ENCODE measurements around the gene RAB7B.

RAB7B gene

DNA sequence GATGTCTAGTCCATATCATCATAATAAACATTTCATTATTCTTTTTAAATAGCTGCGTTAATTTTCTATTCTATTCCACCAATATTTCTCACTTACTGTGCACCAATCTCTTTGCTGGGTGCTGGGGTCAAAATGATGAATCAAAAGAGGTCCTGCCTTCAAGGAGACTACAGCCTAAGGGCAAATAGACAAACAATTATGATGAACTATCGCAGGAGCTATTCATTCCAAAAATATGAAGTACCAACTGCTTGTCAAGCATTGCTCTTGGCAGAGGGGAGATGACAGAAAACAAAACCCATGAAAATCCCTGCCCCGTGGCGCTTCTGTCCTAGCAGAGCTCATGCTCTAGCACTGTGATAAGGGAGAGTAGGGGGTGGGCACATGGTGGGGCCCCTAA lies 31.1 kb downstream of the RAB7B start:
- Histone ChIP-seq H3K27me3 (replicated peaks in 2 of 5; ENCODE audit: control insufficient read depth in 4 of 5, insufficient read depth in 5 of 5, low read length in 4 of 5) (no peaks in the 10 kb centered on the region), H3K36me3 (ENCODE audit: control insufficient read depth in 4 of 4, insufficient read depth in 4 of 4, low read length in 3 of 4) (no peaks in the 10 kb centered on the region), H3K4me3 (ENCODE audit: control insufficient read depth in 1 of 7, extremely low read depth in 1 of 7, insufficient read depth in 4 of 7, low read depth in 2 of 7, low read length in 6 of 7) (no peak overlapping the region), H3K27ac (ENCODE audit: insufficient read depth in 1 of 2, low read depth in 1 of 2, low read length in 2 of 2, poor library complexity in 1 of 2, severe bottlenecking in 2 of 2) (no peak overlapping the region), H3K4me1 (ENCODE audit: control extremely low read depth in 1 of 4, control insufficient read depth in 4 of 4, insufficient read depth in 4 of 4, low read length in 3 of 4) (no peaks in the 10 kb centered on the region), H3K9me3 (ENCODE audit: control extremely low read depth in 1 of 5, control insufficient read depth in 4 of 5, insufficient read depth in 2 of 5, low read depth in 1 of 5, low read length in 4 of 5) (no peaks in the 10 kb centered on the region)
- ChIA-PET CTCF (interaction anchor here (1.3 to 3.2 kb wide), 2 partner anchors 10 to 53 kb away, joined by 4 to 26 read pairs; no protein-coding TSS in a partner anchor), POLR2A (no interaction called here)
- 97% methylated on average over 4 of the region's 4 CpGs for WGBS (ENCODE audit: insufficient coverage)
- no peak for DNase-seq

DNA sequence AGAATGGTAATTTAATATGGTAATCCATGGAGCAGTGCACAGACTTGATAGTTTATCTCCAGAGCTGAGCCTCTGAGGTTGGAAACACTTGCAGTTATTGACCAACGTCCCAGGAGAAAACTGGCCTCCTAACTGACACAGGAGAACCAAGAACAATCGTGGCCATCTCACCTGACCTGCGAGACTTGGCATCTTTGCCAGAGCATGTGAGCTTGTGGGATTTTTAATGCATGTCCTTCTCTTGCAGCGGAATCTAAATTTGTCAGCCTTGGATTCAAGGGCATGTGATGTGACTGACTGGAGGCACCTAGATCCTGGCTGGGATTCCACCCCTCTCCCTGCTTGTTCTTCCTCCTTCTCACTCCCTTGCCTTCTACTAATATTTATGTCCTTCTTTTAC lies 32.1 kb downstream of the RAB7B start:
- Histone ChIP-seq H3K4me1 (ENCODE audit: control extremely low read depth in 1 of 4, control insufficient read depth in 4 of 4, insufficient read depth in 4 of 4, low read length in 3 of 4) (no peaks in the 10 kb centered on the region), H3K27me3 (replicated peaks in 2 of 5; ENCODE audit: control insufficient read depth in 4 of 5, insufficient read depth in 5 of 5, low read length in 4 of 5) (no peaks in the 10 kb centered on the region), H3K36me3 (ENCODE audit: control insufficient read depth in 4 of 4, insufficient read depth in 4 of 4, low read length in 3 of 4) (no peaks in the 10 kb centered on the region), H3K4me3 (ENCODE audit: control insufficient read depth in 1 of 7, extremely low read depth in 1 of 7, insufficient read depth in 4 of 7, low read depth in 2 of 7, low read length in 6 of 7) (no peak overlapping the region), H3K27ac (ENCODE audit: insufficient read depth in 1 of 2, low read depth in 1 of 2, low read length in 2 of 2, poor library complexity in 1 of 2, severe bottlenecking in 2 of 2) (no peak overlapping the region), H3K9me3 (ENCODE audit: control extremely low read depth in 1 of 5, control insufficient read depth in 4 of 5, insufficient read depth in 2 of 5, low read depth in 1 of 5, low read length in 4 of 5) (no peaks in the 10 kb centered on the region)
- ChIA-PET POLR2A (interaction anchor here (0.5 kb wide), 1 partner anchor 185 kb away, joined by 7 read pairs; no protein-coding TSS in a partner anchor), CTCF (interaction anchor here (0.9 to 3.2 kb wide), 4 partner anchors 11 to 260 kb away, joined by 3 to 26 read pairs (median 4); no protein-coding TSS in a partner anchor)
- 95% methylated on average over 4 of the region's 4 CpGs for WGBS (ENCODE audit: insufficient coverage)
- DNase-seq = no peak

DNA sequence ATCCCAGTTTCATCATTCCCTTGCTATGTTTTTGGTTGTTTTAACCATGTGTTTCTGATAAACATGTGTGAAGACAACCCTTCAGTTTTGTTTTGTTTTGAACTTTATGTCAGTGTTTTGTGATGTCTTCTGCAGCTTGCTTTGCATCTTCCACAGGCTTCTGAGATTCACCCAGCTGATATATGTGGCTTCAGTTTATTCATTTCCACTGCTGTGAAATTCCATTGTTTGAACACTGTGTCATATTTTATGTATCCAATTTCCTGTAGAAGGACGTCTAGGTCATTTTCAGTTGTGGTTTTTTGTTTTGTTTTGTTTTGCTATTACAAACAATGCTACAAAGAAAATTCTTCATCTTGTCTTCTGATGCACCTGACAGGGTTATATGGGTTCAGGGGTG lies 32.7 kb downstream of the RAB7B start:
- H3K27me3 ChIP-seq (replicated peaks in 2 of 5; ENCODE audit: control insufficient read depth in 4 of 5, insufficient read depth in 5 of 5, low read length in 4 of 5) = no peaks in the 10 kb centered on the region
- ChIA-PET POLR2A (no interaction called here), CTCF (interaction anchor here (1.1 to 3.2 kb wide), 2 partner anchors 51 to 177 kb away, joined by 3 to 26 read pairs; no protein-coding TSS in a partner anchor)
- H3K4me3 ChIP-seq (ENCODE audit: control insufficient read depth in 1 of 7, extremely low read depth in 1 of 7, insufficient read depth in 4 of 7, low read depth in 2 of 7, low read length in 6 of 7) = no peak overlapping the region
- DNase-seq = no peak
- no CpG with 5 or more reads among the region's 1 CpG for WGBS (ENCODE audit: insufficient coverage)
- H3K27ac ChIP-seq (ENCODE audit: insufficient read depth in 1 of 2, low read depth in 1 of 2, low read length in 2 of 2, poor library complexity in 1 of 2, severe bottlenecking in 2 of 2) = no peak overlapping the region
- H3K9me3 ChIP-seq (ENCODE audit: control extremely low read depth in 1 of 5, control insufficient read depth in 4 of 5, insufficient read depth in 2 of 5, low read depth in 1 of 5, low read length in 4 of 5) = no peaks in the 10 kb centered on the region
- H3K4me1 ChIP-seq (ENCODE audit: control extremely low read depth in 1 of 4, control insufficient read depth in 4 of 4, insufficient read depth in 4 of 4, low read length in 3 of 4) = no peaks in the 10 kb centered on the region
- H3K36me3 ChIP-seq (ENCODE audit: control insufficient read depth in 4 of 4, insufficient read depth in 4 of 4, low read length in 3 of 4) = no peaks in the 10 kb centered on the region

DNA sequence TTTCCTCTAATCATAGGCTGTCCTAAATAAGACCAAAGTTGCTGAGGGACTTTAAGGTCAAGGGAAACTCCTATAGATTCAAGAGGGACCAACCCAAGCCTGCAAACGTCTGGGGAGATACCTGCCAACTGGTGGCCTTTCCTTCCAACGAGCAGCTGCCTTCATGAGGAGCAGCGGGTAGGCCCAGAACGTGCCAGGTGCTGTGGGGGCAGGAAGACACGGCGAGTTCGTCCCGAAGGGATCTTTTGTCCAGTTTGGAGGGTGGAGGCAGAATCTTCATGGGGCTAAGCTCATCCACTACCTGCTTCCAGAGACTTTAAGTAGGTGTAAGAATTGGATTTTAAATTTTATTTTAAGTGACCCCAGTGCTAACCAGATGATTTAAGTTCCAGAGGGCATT lies 34.0 kb downstream of the RAB7B start:
- Histone ChIP-seq H3K27ac (ENCODE audit: insufficient read depth in 1 of 2, low read depth in 1 of 2, low read length in 2 of 2, poor library complexity in 1 of 2, severe bottlenecking in 2 of 2) (no peak overlapping the region), H3K36me3 (ENCODE audit: control insufficient read depth in 4 of 4, insufficient read depth in 4 of 4, low read length in 3 of 4) (no peaks in the 10 kb centered on the region), H3K4me1 (ENCODE audit: control extremely low read depth in 1 of 4, control insufficient read depth in 4 of 4, insufficient read depth in 4 of 4, low read length in 3 of 4) (no peaks in the 10 kb centered on the region), H3K4me3 (ENCODE audit: control insufficient read depth in 1 of 7, extremely low read depth in 1 of 7, insufficient read depth in 4 of 7, low read depth in 2 of 7, low read length in 6 of 7) (no peak overlapping the region), H3K27me3 (replicated peaks in 2 of 5; ENCODE audit: control insufficient read depth in 4 of 5, insufficient read depth in 5 of 5, low read length in 4 of 5) (no peaks in the 10 kb centered on the region), H3K9me3 (ENCODE audit: control extremely low read depth in 1 of 5, control insufficient read depth in 4 of 5, insufficient read depth in 2 of 5, low read depth in 1 of 5, low read length in 4 of 5) (no peaks in the 10 kb centered on the region)
- DNase-seq = no peak
- WGBS (ENCODE audit: insufficient coverage) = 94% methylated on average over 8 of the region's 8 CpGs
- CTCF ChIA-PET = interaction anchor here (1.3 to 3.5 kb wide), 4 partner anchors 8 to 178 kb away, joined by 4 to 26 read pairs (median 12); no protein-coding TSS in a partner anchor
- POLR2A ChIA-PET = no interaction called here

DNA sequence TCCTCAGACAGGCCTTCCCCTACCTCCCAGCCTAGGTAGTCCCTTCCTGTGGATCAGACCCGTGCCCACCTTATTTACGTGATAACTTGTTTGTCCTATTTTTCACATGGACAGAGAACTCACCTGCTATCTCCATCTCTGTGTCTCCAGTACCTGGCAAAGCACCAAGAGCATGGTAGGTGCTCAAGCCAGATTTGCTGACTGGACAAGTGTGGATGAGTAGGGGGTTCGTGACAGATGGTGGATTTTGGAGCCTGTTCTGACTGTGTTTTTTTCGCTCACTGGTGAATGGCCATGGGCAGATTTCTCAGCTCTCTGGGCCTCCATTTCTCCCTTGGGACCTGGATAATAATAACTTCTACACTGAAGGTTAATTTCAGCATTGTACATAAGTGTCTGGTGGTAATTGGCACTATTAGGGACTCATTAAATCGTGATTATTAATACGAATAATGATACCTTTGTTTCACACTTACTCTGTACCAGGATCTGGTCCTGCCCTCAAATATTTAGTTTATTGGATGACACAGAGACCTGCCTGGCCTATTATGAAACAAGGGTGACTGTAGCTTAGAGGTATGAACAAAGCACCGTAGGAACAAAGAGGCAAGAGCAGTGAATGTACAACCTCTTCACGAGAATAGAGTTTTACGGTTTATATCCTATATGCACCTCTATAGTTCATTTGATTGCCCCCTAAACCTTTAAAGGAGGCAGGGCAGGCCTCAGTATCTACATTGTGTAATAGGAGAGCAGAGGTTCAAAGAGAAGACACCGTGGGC lies 35.5 kb downstream of the RAB7B start:
- no peak overlapping the region for H3K27ac ChIP-seq (ENCODE audit: insufficient read depth in 1 of 2, low read depth in 1 of 2, low read length in 2 of 2, poor library complexity in 1 of 2, severe bottlenecking in 2 of 2)
- no peaks in the 10 kb centered on the region for H3K9me3 ChIP-seq (ENCODE audit: control extremely low read depth in 1 of 5, control insufficient read depth in 4 of 5, insufficient read depth in 2 of 5, low read depth in 1 of 5, low read length in 4 of 5)
- CTCF ChIA-PET = interaction anchor here (1.3 to 3.5 kb wide), 4 partner anchors 9 to 53 kb away, joined by 3 to 19 read pairs (median 6); no protein-coding TSS in a partner anchor
- H3K27me3 ChIP-seq (replicated peaks in 2 of 5; ENCODE audit: control insufficient read depth in 4 of 5, insufficient read depth in 5 of 5, low read length in 4 of 5) = no peaks in the 10 kb centered on the region
- WGBS (ENCODE audit: insufficient coverage) = 83% methylated on average over 6 of the region's 10 CpGs
- no peaks in the 10 kb centered on the region for H3K36me3 ChIP-seq (ENCODE audit: control insufficient read depth in 4 of 4, insufficient read depth in 4 of 4, low read length in 3 of 4)
- POLR2A ChIA-PET = no interaction called here
- DNase-seq = no peak
- H3K4me1 ChIP-seq (ENCODE audit: control extremely low read depth in 1 of 4, control insufficient read depth in 4 of 4, insufficient read depth in 4 of 4, low read length in 3 of 4) = peaks cover 0 to 3% (median 0%) of the 10 kb centered on the region in 4 experiments
- no peak overlapping the region for H3K4me3 ChIP-seq (ENCODE audit: control insufficient read depth in 1 of 7, extremely low read depth in 1 of 7, insufficient read depth in 4 of 7, low read depth in 2 of 7, low read length in 6 of 7)

DNA sequence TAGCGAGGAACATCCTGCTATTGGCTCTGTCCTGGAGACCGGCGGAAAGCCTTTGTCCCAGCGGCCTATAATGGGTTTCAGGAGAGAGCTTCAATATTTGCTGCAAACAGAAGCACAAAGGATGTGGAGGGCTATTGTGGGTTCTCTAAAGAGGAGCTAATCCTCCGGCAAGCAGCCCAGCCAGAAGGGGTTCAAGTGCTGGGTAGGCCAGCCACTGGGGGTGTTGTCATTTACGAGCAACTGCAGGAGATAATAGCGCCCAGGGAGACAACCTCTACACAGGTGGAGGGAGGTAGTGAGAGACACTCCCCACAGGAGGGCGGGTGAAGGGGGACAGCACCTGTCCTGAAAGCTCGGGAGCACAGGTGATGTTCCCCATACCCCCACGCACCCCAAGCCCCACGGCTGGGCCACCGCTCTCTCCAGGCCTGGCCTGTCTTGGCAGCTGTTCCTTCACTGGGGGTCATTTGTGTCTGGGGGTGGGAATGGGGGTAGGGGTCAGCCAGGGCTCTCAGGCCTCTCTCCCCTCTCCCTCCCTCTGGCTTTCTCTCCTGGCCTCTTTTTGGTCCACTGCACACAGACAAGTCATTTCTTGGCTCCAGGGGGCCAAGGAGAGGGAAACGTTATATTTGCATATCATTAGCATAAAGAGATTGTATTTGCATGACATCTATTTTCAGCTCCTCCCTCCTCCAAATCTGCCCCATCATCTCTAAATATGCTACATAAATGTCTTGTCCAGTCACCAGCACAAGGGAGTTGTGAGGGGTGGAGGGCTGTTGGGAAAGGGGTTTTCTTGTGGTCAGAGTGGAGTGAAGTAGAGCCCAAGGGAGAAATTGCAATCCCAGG lies 37.9 kb downstream of the RAB7B start:
- no peaks in the 10 kb centered on the region for H3K9me3 ChIP-seq (ENCODE audit: control extremely low read depth in 1 of 5, control insufficient read depth in 4 of 5, insufficient read depth in 2 of 5, low read depth in 1 of 5, low read length in 4 of 5)
- peaks cover 0 to 21% (median 7%) of the 10 kb centered on the region in 4 experiments for H3K4me1 ChIP-seq (ENCODE audit: control extremely low read depth in 1 of 4, control insufficient read depth in 4 of 4, insufficient read depth in 4 of 4, low read length in 3 of 4)
- H3K4me3 ChIP-seq (ENCODE audit: control insufficient read depth in 1 of 7, extremely low read depth in 1 of 7, insufficient read depth in 4 of 7, low read depth in 2 of 7, low read length in 6 of 7) = no peak overlapping the region
- WGBS (ENCODE audit: insufficient coverage) = 98% methylated on average over 6 of the region's 13 CpGs
- no peak for DNase-seq
- H3K27ac ChIP-seq (ENCODE audit: insufficient read depth in 1 of 2, low read depth in 1 of 2, low read length in 2 of 2, poor library complexity in 1 of 2, severe bottlenecking in 2 of 2) = no peak overlapping the region
- POLR2A ChIA-PET = no interaction called here
- CTCF ChIA-PET = interaction anchor here (0.8 to 2.2 kb wide), 3 partner anchors 12 to 46 kb away, joined by 3 to 9 read pairs (median 6); no protein-coding TSS in a partner anchor
- no peaks in the 10 kb centered on the region for H3K27me3 ChIP-seq (replicated peaks in 2 of 5; ENCODE audit: control insufficient read depth in 4 of 5, insufficient read depth in 5 of 5, low read length in 4 of 5)
- no peaks in the 10 kb centered on the region for H3K36me3 ChIP-seq (ENCODE audit: control insufficient read depth in 4 of 4, insufficient read depth in 4 of 4, low read length in 3 of 4)

All from common myeloid progenitor, CD34-positive (primary cell).